IPS-NIHi11 (cell line): ENCODE data around the gene CTRL.
A peak's percentile ranks its signal among the peaks of the same experiment; 100 is the strongest.
"Not testable (repeated sequence)": the region's sequence is repeated elsewhere in the genome, so short reads cannot be mapped to it uniquely, and the experiment has no call there.

ENCODE experiments used
- DNase-seq: peaks from one replicate; pipeline ENCODE4 v3.0.0; 2012; ENCODE audit warnings: mixed read lengths, low spot score

The CTRL gene

GRCh38 chr16:67931712-67932461 is at the start of gene CTRL:
Gene CTRL (minus strand): TSS chr16:67931862. CDS start chr16:67931852, 10 bp downstream.
- DNase-seq, result no peak

GRCh38 chr16:67979955-67980678 is 48.5 kb upstream of the CTRL start, which contains the start of gene DPEP3:
Gene DPEP3 (minus strand): TSS chr16:67980499. CDS start chr16:67980380, 119 bp downstream.
- peak; percentile 75 for DNase-seq

DNA sequence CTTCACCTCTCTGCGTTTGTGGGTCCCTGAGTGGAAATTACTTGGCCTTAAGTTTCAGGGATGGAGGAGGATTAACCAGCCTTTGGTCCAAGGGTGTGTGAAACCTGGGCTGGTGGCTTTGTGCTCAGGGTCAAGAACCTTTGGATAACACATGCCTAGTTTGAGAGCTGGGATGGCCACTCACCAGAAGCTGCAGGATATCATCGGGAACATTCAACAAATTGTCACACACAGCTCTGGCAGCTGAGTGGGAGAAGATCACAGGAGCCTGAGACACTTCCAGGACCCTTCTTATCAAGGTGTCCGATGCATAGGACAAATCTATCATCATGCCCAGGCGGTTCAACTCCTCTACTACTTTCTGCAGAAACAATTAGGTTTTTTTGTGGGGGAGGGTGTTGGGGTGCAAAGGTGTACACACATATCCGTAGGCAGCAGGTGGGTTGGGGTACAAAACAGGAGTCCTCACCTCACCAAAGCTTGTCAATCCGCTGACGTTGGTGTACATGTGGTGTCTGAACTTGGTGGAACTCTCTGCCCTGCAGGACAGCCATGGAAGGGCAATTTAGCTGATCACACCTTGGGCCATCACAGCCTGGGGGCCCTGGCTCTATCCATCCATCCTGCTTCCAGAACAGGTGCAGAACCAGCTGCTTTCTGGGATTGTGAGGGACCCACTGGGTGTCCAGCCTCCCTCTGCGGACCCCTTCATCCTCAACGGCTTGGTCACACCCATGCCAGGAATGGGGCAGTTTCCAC is 46.0 kb upstream of the CTRL start:
- no peak for DNase-seq

DNA sequence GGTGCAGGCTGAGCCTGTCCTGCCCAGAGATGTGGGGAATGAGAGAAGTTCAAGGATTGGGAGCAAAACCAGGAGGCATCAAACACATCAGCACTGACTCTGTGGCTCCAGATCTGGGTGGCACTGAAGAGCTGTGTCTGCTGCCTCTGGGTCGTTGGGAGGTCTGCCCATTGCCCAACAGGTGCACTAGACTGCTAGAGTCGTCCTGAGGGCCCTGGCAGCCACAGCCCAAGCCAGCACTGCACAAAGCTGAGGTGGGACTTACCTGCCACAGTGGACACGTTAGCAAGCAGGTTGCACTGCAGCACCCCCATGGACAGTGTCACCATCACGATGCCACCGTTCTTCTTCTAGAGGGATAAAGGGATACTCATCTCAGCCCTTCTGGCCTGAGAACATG is 45.3 kb upstream of the CTRL start:
- no peak for DNase-seq

DNA sequence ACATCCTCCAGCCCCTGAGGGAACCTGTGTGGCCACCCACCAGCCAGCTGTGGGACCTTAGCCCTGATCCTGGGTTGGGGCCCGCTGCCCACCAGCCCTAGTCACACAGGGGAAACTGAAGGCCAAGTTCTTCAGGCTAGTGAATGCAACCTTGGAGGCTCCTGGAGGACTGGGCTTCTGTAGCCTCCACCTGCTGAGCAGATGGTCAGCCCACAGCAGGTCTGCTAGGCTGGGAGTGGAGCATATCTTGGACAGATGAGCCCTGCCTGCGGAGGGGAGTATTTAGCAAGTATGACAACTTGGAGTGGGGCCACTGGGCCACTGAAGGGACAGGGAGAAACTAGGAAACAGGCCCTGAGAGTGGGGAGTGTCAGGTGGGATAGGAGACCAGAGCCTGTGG is 44.5 kb upstream of the CTRL start:
- no peak for DNase-seq

- no peak for DNase-seq
Measured at GRCh38 chr16:67975321-67976105, 43.9 kb upstream of the CTRL start.

DNA sequence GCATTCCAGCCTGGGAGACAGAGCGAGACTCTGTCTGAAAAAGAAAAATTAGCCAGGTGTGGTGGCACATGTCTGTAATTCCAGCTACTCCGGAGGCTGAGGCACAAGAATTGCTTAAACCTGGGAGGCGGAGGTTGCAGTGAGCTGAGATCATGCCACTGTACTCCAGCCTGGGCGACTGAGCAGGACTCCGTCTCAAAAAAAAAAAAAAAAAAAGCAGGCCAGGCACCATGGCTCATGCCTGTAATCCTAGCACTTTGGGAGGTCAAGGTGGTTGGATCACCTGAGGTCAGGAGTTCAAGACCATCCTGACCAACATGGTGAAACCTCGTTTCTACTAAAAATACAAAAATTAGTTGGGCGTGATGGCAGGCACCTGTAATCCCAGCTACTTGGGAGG is 40.6 kb upstream of the CTRL start:
- not testable (repeated sequence) for DNase-seq

- DNase-seq, result no peak
Measured at GRCh38 chr16:67971111-67971510, 39.4 kb upstream of the CTRL start.

- peak; percentile 62 for DNase-seq
Measured at GRCh38 chr16:67969254-67970039, 37.8 kb upstream of the CTRL start.

GRCh38 chr16:67968400-67969253 is 37.0 kb upstream of the CTRL start, which contains the start of gene SLC12A4:
Gene SLC12A4 (minus strand): TSS chr16:67968637. CDS start chr16:67968553, 84 bp downstream.
- peak; percentile 98 for DNase-seq

DNA sequence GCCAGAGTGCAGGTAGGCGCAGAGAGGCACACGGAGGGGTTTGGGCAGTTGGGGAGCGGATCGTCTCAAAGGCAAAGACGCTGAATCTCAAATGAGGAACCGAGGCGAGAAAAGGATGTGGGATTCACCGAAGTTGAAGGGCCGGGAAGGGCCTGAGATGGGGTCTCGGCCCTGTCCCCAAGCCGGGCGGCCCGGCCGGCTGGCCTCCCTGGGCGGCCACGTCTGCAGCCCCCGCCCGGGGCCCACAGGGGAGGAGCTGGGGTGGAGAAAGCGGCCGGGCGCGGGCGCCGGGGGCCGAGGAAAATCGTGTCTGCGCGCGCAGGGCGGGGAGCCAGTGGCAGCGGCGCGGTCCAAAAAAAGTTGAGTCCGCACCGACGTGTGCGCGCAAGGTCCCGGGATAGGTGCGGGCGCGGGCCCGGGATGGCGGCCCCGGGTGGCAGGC is 36.3 kb upstream of the CTRL start:
- DNase-seq, result peak; percentile 68

DNA sequence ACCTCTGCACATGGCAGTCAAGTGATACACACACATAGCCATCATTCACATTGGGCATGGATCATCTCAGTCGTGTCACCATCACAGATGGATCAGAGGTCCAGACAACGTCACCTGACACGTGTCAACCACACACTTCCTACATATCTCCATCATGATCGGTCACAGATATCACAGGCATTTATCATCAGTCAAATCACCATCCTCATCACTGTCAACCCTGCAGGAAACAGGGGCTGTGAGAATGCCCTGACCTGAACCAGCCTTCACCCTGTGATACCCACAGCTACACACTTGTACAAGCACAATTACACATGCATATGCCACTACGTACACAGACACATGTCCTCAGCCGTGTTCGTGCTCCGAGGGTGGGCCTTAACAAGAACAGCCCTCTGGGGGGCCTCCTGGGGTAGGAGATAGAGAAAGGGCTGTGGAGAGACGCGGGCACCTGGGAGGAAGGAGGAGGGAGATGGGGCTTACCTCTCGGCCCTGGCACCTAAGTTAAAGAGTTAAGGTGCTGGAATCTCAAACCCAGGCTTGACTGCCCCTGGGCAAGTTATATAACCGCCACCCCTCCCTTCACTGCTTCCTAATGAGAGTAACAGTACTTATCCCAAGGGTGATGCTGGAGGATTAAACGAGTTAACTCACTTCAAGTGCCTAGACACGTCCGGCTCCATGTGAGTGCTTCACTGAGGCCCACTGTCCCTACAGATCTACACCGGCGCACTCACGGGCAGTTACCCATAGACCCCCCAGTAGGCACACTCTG is 35.7 kb upstream of the CTRL start:
- DNase-seq, result no peak

DNA sequence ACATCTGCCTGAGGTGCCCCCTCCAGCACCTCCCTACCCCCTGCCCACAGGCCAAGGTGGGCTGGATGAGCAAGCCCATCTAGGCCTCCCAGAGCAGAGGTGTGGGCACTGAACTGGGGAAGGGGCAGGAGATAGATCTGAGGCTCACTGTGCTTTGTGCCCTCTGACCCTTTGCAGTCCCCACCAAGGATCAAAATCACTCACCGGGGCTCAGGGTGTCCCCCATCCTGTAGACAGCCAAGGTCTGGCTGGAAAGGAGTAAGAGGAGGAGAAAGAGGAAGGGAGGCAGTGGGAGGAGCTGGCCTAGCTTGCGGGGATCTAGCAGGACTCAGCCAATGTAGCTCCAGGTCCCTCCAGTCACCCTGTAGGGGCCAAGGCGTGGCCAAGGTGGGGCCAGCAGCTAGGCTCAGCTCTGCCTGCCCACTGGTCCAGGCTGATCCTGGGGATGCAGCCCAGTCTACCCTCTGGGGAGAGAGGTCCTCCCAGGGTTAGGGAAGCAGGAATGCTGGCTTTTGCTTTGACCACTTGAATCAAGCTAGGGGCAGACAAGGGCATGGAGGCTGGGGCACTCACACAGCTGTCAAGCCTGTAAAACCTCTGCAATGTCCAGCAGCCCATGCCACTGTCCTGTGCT is 35.0 kb upstream of the CTRL start:
- DNase-seq, result peak; percentile 55

DNA sequence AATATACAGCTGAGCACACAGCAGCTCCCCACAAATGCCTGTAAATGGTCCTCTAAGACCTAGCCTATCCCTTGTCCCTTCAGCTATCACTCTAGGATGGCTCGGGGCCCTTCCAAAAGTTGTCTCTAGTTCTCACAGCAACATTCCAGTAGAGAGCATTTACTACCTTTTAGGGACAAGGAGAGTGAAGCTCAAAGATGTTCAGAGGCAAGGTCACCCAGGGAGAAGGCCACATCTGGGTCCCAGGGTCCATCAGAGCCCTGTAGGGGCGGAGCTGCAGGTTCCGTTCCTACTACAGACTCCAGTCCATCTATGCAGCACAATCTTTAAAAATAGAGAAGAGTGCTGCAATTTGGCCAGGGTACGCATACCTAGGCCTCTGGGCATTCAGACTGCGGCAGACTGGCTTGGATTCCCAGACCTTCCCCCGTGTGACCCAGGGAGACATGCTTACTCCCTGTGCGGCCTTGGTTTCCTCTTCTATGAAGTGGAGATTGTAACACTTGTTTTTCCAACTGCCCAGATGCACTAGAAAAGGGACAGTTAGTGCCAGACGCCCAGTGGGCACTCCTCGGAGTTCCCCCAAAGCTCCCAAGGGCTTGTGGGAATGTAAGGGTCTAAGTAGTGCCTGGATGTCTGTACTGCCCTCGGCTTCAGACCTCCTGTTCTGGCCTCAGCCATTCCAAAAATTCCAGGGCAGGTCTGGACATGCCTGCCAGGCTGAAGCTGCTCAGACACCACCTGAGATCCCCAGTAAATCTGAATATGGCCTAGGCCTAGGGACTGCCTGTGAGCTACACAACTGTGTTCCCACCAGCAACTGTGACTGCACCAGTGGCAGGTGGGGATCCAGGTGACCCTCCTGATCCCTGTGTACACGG is 34.2 kb upstream of the CTRL start:
- DNase-seq, result no peak

DNA sequence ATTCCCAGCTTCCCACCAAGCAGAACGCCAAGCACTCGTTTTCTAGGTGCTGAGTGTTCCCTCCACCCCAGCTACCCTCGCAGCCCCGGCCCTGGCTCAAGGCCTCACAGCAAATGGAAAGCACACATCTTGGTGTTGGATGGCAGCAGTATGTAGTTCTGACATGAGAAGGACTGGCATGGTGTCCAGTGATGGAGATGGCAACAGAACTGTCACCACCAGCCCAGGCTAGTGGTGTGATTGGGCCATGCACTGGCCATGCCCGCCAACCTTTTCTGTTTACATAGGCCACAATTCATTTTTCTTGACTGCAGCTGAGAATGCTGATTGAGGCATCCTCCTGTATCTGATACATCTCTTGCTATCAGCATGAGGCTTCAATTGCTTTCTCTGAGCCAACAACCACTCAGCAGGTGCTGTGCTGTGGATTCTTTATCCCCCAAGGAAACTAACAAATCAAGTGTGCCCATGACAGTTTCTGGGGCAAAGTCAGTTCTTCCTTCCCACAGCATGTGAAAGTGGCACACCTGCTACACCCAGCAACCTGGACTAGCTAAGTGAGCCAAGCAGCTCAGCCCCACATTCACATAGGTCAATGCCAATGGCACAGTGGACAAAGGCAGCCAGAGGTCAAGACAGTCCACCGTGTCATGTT is 32.9 kb upstream of the CTRL start:
- DNase-seq, result no peak

DNA sequence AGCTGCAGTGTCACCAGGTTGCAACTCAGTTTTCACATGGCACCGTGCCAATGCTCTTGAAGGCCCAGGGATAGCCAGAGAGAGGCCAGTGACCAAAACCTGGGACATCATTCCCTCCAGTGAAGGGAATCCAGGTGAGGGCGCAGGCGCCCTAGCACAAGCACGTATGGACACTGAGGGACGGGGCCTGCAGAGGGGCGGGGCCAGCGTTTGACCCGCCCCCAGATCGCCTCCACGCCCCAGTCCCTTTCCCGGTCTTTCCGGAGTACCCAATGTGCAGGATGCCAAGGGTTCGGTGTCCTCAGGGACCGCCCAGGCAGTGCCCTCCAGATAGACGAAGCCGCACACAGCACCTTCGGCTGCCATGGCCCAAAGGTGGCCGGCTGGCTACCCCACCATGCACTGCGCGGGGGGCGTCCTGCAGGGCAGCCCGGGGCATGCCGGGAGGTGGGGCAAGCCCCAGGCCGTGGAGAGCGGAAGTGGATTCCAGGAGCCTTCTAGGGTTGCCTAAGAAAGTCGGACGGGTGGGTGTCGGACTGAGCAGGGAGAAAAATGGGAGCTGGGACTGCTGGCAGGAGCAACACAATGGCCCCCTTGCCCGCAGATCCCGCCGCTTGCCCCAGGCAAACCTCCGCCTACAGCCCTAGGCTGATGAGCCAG is 32.1 kb upstream of the CTRL start:
- peak; percentile 89 for DNase-seq

DNA sequence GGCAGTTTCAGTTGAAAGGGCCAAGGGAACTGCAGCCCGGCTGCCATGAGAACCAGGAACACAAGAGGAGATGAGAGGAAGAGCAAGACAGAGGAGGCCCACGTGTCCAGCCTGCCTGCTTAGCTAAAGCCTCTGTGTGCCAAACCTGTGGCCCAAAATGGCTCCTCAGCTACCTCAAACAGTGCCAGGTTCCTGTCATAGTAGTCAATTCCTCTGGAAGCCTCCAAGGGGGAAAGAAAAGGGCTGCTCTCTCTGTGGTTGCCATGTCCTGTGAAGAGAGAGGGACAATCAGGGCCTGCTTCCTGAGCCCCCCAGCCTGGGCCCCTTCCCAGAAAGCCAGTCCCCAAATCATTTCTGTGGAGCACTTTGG is 31.6 kb upstream of the CTRL start:
- no peak for DNase-seq
